GM12874 (cell line): ENCODE results near the gene USE1.

Experiments
- TF ChIP-seq, protein P1 (sequence below): IDR thresholded peaks from 2 replicates; pipeline ENCODE4 v1.5.1; 2011; ENCODE audit warnings: low read depth, mild to moderate bottlenecking, control low read depth, low read length, moderate library complexity; ENCODE audit not compliant: insufficient read depth

Gene USE1

DNA sequence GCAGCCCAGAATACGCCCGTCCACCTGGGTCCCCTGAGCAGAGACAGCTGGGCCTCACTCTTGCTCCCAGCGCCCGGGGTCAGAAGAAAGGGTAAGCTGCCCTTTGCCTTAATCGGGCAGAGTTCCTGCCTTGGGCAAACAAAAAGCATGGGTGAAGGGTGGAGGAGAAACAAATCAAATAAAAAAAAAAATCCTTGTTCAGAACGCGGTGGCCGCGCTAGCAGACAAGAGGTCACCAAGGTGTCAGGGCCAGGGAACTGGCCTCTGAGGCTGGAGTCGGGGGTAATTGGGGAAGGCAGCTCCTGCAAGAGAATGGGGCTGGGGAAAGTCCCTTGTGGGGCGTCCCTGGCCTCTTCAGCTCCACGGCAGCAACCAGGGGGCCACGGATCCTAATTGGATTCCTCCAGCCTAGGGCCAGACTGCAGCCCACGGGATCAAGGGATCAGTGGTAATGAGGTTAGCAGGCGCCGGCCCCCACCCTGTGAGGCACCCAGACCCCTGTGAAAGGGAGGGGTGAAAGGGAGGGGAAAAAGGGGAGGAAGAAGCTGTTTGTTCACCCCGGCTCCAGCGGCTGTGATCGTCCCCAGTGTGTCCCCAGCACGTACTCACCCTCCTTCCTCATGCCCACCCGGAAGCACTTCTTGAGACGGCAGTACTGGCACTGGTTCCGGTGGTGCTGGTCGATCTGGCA lies 25.1 kb downstream of the USE1 start:
- TF ChIP-seq, protein P1, sequence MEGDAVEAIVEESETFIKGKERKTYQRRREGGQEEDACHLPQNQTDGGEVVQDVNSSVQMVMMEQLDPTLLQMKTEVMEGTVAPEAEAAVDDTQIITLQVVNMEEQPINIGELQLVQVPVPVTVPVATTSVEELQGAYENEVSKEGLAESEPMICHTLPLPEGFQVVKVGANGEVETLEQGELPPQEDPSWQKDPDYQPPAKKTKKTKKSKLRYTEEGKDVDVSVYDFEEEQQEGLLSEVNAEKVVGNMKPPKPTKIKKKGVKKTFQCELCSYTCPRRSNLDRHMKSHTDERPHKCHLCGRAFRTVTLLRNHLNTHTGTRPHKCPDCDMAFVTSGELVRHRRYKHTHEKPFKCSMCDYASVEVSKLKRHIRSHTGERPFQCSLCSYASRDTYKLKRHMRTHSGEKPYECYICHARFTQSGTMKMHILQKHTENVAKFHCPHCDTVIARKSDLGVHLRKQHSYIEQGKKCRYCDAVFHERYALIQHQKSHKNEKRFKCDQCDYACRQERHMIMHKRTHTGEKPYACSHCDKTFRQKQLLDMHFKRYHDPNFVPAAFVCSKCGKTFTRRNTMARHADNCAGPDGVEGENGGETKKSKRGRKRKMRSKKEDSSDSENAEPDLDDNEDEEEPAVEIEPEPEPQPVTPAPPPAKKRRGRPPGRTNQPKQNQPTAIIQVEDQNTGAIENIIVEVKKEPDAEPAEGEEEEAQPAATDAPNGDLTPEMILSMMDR: no peak

DNA sequence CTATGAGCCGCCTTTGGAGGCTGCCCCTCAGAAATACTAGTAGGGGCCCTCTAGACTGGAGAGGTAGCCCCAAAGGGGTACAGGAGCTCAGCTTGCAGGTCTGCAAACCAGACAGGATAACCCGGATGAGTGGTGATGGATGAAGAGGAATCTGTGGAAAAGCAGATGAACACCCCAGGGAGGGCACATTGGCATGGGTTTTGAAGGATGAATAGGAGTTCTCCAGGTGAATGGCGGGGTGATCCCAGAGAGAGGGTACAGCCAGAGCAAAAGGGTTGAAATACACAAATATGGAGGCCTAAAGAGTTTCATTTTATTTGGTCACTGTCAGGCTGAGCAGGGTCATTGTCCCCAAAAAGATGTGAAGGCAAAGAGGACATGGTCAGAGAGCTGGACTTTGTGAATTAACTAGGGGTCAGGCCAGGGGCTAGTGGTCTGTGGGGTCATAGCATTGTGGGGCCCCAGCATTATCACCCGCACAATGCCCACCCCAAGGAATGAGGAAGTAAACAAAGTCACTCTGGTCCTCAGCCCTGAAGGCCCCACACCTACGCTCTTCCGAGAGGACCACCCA lies 25.8 kb downstream of the USE1 start:
- TF ChIP-seq, protein P1: no peak

DNA sequence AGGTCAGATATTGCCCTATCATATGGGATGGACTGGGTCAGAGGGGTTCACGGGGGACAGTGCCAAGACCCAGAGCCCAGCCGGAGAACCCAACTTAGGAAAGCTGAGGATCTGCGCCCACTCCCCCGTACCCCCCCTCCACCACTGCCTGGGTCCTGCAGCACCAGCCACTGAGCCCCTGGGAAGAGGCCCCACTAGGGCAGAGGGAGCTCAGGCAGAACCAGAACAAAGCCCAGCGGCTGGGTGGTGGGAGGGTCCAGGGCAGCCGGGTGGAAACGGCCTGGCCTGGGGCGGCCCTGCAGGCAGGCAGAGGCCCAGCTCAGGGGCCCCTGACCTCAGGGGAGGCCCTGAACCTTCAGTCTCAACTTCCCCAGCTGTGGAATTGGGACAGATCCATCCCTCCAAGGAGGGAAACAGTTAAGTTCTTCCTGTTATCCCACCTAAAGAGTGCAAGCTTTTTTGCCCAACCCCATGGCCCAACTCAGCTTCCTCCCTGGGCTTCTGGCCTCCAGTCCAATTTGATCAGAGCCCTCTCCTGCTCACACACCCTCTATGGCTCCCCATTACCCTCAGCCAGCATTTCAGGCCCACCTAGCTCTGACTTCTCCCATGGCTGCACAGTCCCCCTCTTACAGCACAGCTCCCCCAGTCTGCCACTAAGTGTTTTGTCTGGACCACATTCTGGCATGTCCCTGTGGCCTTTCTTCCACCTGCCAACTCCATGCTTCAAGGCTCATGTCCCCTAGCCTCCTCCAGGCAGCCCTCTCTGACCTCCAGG lies 27.5 kb downstream of the USE1 start:
- TF ChIP-seq, protein P1: no peak

DNA sequence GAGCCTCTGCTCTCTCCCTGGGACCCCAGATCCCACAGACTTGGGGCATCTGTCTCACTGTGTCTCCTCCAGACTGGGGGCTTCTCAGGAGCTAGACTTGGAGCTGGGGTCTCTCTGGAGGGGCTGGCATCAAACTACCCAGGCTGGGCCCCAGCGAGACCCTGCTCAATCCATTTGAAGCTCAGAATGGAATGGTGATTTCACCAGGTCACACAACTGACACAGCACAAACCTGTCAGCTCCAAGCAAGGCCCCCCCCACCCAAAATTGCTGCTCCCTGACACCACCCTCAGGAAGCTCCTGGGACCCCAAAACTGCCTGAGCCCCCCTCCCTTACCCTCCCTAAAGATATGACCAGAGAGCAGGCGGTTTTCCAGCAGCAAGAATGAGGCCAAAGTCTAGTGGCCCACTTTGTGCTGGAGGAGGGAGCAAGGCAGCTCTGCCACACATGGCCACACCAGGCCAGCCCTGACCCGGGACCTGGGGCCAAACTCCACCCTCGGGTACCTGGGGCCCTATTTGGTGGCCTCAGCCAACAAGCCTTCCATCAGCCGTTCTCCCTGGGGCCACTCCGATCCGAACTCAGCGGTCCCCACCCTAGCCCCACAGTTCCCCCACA lies 28.2 kb downstream of the USE1 start:
- TF ChIP-seq, protein P1: no peak

DNA sequence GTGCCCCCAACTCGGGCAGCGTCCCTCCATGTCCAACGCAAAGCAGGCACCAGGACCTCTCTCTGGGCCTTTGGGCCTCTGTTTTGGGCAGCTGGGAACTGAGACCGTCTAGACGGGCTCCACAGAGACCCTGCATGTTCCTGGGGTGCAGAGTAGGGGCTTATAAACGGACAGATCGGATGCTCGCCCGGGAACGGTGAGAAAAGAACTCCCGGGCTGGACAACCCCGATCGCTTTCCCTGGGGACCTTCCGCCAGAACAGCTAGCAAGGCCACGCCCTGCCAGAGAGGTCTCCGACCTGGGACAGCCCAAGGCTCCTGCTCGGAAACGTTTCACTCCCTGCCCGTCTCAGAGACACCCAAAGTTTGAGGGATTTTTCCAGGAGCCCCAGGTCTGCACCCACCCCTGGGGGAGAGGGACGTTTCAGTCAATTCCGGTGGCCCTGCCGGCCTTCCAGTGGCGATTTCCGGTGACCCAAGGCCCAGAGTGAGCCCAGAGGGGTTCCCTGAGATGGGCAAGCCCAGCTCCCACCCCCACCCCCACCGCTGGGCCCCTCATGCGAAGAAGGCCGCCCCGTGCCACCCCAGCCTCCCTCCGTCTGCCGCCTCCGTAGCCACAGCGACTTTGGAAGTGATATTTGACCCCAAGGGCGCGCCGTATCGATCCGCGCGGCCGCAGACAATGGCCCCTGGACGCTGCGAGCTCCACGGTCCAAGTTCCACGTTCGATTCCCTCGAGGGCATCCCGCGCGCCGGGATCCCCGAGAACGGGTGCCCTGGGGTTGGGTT lies 28.9 kb downstream of the USE1 start:
- TF ChIP-seq, protein P1: no peak

DNA sequence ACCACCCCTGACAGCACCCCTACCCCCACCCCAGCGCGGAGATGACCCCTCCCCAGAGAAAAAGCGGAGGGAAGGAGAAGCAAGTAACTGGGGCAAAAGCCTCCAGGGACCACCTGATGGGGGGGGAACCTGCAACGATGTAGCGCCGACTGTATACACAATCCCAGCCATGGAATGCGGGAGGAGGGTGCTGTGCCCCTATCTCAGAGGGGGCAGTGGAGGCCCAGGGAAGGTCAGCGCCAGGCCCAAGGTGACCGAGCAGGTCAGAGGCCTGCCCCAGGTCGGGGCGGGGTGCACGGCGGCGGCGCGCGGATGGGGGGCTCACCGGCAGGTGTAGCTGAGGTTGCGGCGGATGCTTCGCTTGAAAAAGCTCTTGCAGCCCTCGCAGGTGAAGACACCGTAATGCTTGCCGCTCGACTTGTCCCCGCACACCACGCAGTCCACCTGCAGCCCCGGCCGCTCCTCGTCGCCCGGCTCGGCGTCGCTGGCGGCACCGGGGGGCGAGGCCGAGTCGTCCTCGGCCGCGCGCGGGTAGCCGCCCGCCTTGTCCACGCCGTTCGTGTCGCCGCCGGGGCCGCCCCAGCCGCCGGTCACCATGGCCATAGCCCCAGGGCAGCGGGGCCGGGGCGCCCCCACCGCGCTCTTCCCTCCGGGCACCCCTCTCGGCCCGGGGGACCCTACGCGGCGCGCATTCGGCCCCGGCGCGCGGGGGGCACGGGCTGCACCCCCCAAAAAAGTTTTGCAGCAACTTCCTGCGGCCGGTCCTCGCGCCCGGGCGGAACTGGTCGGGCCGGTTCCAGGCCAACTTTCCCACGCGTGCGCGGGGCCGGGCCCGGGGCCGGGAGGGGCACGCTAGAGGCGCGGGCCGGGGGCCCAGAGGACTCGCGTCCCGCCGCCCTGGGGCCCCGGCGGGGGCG lies 29.7 kb downstream of the USE1 start:
- TF ChIP-seq, protein P1: no peak
